Measurements from ENCODE around the gene ATF6.
A peak's percentile ranks its signal among the peaks of the same experiment; 100 is the strongest.
"Not testable (repeated sequence)": the region's sequence is repeated elsewhere in the genome, so short reads cannot be mapped to it uniquely, and the experiment has no call there.

The ATF6 gene

GRCh38 chr1:161739865-161740566 lies 26.1 kb upstream of the ATF6 start:
- Histone ChIP-seq H3K9me3 (ENCODE audit: low read length) (no peaks in the 10 kb centered on the region), H3K4me3 (ENCODE audit: low read length) (no peak overlapping the region), H3K36me3 (ENCODE audit: insufficient read depth, low read length) (no peaks in the 10 kb centered on the region), H3K27me3 (ENCODE audit: insufficient read depth, low read length) (peaks cover 42% of the 10 kb centered on the region), H2AFZ (ENCODE audit: low read depth, low read length) (no peak overlapping the region), H3K4me1 (ENCODE audit: insufficient read depth, low read length) (peaks cover 8% of the 10 kb centered on the region)

- H3K4me1 ChIP-seq (ENCODE audit: insufficient read depth, low read length) = peaks cover 8% of the 10 kb centered on the region
These were observed 25.2 kb upstream of the ATF6 start for GRCh38 chr1:161740921-161741320.

DNA sequence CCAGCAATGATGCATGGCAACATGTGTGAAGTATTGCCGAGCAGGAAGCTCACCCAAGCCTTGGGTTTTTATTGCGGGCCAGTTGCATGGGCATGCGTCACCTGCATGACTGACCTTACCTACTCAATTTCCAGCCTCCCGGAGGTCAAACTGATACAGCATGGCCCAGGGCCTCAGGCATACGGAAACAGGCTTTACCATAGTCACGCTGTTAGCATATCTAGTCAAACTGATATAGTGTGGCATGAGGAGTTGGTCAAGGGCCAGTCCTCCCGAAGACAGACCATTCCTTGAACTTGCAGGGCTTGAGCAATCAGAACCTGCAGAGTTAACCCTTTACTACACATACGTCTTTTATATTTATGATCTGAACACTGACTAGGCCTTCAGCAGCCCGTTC lies 22.9 kb upstream of the ATF6 start:
- peaks cover 19% of the 10 kb centered on the region for H3K27me3 ChIP-seq (ENCODE audit: insufficient read depth, low read length)

More at GRCh38 chr1:161740921-161741320, 25.2 kb upstream of the ATF6 start:
- Histone ChIP-seq H3K9me3 (ENCODE audit: low read length) (no peaks in the 10 kb centered on the region), H3K36me3 (ENCODE audit: insufficient read depth, low read length) (no peaks in the 10 kb centered on the region), H3K4me3 (ENCODE audit: low read length) (no peak overlapping the region), H3K27me3 (ENCODE audit: insufficient read depth, low read length) (peaks cover 34% of the 10 kb centered on the region), H2AFZ (ENCODE audit: low read depth, low read length) (no peak overlapping the region)

GRCh38 chr1:161747801-161748200 lies 18.3 kb upstream of the ATF6 start:
- no peak overlapping the region for H2AFZ ChIP-seq (ENCODE audit: low read depth, low read length)
- no peaks in the 10 kb centered on the region for H3K9me3 ChIP-seq (ENCODE audit: low read length)
- H3K36me3 ChIP-seq (ENCODE audit: insufficient read depth, low read length) = peaks cover 15% of the 10 kb centered on the region
- H3K4me1 ChIP-seq (ENCODE audit: insufficient read depth, low read length) = peaks cover 17% of the 10 kb centered on the region
- no peaks in the 10 kb centered on the region for H3K27me3 ChIP-seq (ENCODE audit: insufficient read depth, low read length)
- no peak overlapping the region for H3K4me3 ChIP-seq (ENCODE audit: low read length)

More for the DNA sequence above, 22.9 kb upstream of the ATF6 start:
- Histone ChIP-seq H2AFZ (ENCODE audit: low read depth, low read length) (no peak overlapping the region), H3K9me3 (ENCODE audit: low read length) (no peaks in the 10 kb centered on the region), H3K4me1 (ENCODE audit: insufficient read depth, low read length) (peaks cover 8% of the 10 kb centered on the region), H3K36me3 (ENCODE audit: insufficient read depth, low read length) (no peaks in the 10 kb centered on the region), H3K4me3 (ENCODE audit: low read length) (no peak overlapping the region)

DNA sequence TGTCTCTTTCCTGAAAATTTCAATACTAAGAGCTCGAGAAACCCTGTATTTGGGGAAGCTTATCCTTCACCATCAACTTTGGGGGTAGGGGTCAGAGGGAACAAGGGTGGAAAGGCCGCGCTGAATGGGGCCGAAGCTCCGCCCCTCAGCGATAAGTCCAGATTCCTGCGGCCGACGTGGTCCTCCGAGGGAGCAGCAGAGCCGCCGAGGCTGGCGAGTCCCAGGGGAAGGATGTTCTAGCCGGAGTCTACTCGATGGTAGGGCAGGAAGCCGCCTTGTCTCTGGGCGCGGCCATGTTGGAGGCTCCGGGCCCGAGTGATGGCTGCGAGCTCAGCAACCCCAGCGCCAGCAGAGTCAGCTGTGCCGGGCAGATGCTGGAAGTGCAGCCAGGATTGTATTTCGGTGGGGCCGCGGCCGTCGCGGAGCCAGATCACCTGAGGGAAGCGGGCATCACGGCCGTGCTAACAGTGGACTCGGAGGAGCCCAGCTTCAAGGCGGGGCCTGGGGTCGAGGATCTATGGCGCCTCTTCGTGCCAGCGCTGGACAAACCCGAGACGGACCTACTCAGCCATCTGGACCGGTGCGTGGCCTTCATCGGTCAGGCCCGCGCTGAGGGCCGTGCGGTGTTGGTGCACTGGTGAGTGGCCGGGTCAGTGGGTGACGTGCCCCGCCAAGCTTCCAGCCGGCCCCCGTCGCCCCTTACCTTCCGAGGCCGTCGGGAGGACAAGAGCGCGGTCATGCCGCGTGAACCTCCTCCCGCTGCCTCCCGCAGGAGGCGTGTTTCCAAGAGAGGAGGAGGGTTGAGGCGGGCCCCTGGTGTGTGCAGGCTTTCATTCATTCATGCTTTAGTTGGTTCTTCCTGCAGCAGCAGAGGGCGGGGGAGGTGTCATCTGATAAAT lies 16.4 kb upstream of the ATF6 start, which contains the start of gene DUSP12:
Gene DUSP12 (plus strand): TSS at position 278 of the 899 bp plus-strand sequence. CDS start 16 bp downstream, at position 294.
- H3K4me3 ChIP-seq (ENCODE audit: low read length) = peak within 1 kb of the TSS; percentile 92
- H3K9me3 ChIP-seq (ENCODE audit: low read length) = peaks cover 3% of the 10 kb centered on the region
- H2AFZ ChIP-seq (ENCODE audit: low read depth, low read length) = peak within 1 kb of the TSS; percentile 83
- peaks cover 9% of the 10 kb centered on the region for H3K4me1 ChIP-seq (ENCODE audit: insufficient read depth, low read length)
- no peaks in the 10 kb centered on the region for H3K27me3 ChIP-seq (ENCODE audit: insufficient read depth, low read length)
- peaks cover 34% of the 10 kb centered on the region for H3K36me3 ChIP-seq (ENCODE audit: insufficient read depth, low read length)

DNA sequence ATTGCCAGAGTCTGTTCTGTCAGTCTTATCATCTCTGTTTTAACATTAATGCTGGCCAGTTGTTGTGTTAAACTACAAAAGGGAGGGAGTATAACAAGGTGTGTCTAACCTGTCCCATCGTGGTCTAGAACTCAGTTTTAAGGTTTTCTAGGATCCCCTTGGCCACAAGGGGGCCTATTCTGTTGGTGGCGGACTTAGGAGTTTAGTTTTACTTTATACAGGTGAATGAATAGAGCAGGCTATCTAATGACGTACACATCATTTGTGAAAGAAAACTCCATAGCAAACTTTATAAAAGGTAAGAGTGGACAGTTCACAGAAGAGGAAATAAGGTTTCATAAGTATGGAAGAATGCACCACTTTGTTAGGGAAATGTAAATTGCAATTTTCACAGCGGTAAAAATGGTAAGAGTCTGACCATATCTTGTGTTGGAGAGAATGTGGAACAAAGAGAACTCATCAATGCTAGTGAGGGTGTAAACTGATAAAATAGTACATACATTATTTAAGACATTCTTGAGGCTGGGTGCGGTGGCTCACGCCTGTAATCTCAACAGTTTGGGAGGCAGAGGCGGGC lies 2.5 kb upstream of the ATF6 start:
- H3K36me3 ChIP-seq (ENCODE audit: insufficient read depth, low read length) = peaks cover 5% of the 10 kb centered on the region
- H2AFZ ChIP-seq (ENCODE audit: low read depth, low read length) = no peak overlapping the region
- H3K9me3 ChIP-seq (ENCODE audit: low read length) = no peaks in the 10 kb centered on the region
- no peaks in the 10 kb centered on the region for H3K27me3 ChIP-seq (ENCODE audit: insufficient read depth, low read length)
- H3K4me1 ChIP-seq (ENCODE audit: insufficient read depth, low read length) = no peaks in the 10 kb centered on the region
- H3K4me3 ChIP-seq (ENCODE audit: low read length) = no peak overlapping the region

- Histone ChIP-seq H3K36me3 (ENCODE audit: insufficient read depth, low read length) (no peaks in the 10 kb centered on the region), H3K9me3 (ENCODE audit: low read length) (no peaks in the 10 kb centered on the region), H3K4me1 (ENCODE audit: insufficient read depth, low read length) (no peaks in the 10 kb centered on the region), H3K27me3 (ENCODE audit: insufficient read depth, low read length) (no peaks in the 10 kb centered on the region), H2AFZ (ENCODE audit: low read depth, low read length) (no peak overlapping the region), H3K4me3 (ENCODE audit: low read length) (no peak overlapping the region)
These were observed 2.3 kb downstream of the ATF6 start for GRCh38 chr1:161768461-161768860.

GRCh38 chr1:161768986-161769672 lies 3.0 kb downstream of the ATF6 start:
- no peaks in the 10 kb centered on the region for H3K27me3 ChIP-seq (ENCODE audit: insufficient read depth, low read length)

DNA sequence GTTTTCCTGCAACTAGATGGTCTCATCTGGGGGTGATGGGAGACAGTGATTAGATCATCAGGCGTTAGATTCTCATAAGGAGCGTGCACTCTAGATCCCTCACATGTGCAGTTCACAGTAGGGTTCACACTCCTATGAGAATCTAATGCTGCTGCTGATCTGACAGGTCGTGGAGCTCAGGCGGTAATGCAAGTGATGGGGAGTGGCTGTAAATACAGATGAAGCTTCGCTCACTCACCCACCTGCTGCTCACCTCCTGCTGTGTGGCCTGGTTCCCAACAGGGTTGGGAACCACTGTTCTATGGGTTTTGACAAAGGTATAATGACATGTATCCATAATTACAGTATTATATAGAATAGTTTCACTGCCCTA lies 3.5 kb downstream of the ATF6 start:
- not testable (repeated sequence) for H3K27me3 ChIP-seq (ENCODE audit: insufficient read depth, low read length); H3K9me3 ChIP-seq (ENCODE audit: low read length); H3K4me1 ChIP-seq (ENCODE audit: insufficient read depth, low read length); H3K36me3 ChIP-seq (ENCODE audit: insufficient read depth, low read length); H3K4me3 ChIP-seq (ENCODE audit: low read length); H2AFZ ChIP-seq (ENCODE audit: low read depth, low read length)

More at GRCh38 chr1:161768986-161769672, 3.0 kb downstream of the ATF6 start:
- Histone ChIP-seq H3K4me1 (ENCODE audit: insufficient read depth, low read length) (no peaks in the 10 kb centered on the region), H2AFZ (ENCODE audit: low read depth, low read length) (no peak overlapping the region), H3K36me3 (ENCODE audit: insufficient read depth, low read length) (no peaks in the 10 kb centered on the region), H3K9me3 (ENCODE audit: low read length) (no peaks in the 10 kb centered on the region), H3K4me3 (ENCODE audit: low read length) (no peak overlapping the region)

DNA sequence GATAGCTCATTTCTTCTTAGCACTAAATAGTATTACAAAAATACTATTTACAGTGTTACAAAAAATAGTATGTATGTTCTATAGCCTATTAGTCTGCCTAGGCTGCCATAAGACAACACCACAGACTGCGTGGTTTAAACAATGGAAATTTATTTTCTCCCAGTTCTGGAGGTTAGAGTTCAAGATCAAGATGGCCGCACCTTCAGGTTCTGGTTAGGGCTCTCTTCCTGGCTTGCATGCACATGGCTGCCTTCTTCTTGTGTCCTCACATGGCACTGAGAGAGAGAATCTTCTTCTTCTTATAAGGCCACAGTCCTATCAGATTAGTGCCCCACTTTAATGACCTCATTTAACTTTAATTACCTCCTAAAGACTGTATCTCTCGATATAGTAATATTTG lies 4.1 kb downstream of the ATF6 start:
- no peaks in the 10 kb centered on the region for H3K36me3 ChIP-seq (ENCODE audit: insufficient read depth, low read length)
- H3K4me1 ChIP-seq (ENCODE audit: insufficient read depth, low read length) = no peaks in the 10 kb centered on the region
- no peak overlapping the region for H2AFZ ChIP-seq (ENCODE audit: low read depth, low read length)
- no peaks in the 10 kb centered on the region for H3K27me3 ChIP-seq (ENCODE audit: insufficient read depth, low read length)
- H3K9me3 ChIP-seq (ENCODE audit: low read length) = no peaks in the 10 kb centered on the region
- no peak overlapping the region for H3K4me3 ChIP-seq (ENCODE audit: low read length)

GRCh38 chr1:161771161-161771560 lies 5.0 kb downstream of the ATF6 start:
- Histone ChIP-seq H3K36me3 (ENCODE audit: insufficient read depth, low read length) (no peaks in the 10 kb centered on the region), H2AFZ (ENCODE audit: low read depth, low read length) (no peak overlapping the region), H3K27me3 (ENCODE audit: insufficient read depth, low read length) (no peaks in the 10 kb centered on the region), H3K4me1 (ENCODE audit: insufficient read depth, low read length) (no peaks in the 10 kb centered on the region), H3K4me3 (ENCODE audit: low read length) (no peak overlapping the region), H3K9me3 (ENCODE audit: low read length) (no peaks in the 10 kb centered on the region)

DNA sequence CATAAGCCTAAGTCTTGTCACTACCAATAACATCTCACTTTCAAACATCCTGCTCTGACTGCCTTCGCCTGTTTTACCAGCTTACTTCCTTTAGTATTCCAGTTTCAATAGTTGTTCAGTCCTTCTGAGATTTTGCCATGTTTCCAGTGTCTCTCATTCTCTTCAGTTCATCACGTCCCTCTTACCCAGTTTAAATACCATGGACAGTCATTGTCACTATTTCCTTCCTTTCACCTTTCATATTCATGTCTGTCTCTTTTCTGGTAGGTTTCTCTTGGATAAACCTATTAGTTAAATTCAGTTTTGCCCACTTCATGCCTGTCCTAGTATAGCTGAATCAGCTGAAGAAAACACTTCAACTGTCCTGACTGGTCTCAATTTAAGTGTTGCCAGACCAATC lies 5.9 kb downstream of the ATF6 start:
- no peaks in the 10 kb centered on the region for H3K9me3 ChIP-seq (ENCODE audit: low read length)
- H3K36me3 ChIP-seq (ENCODE audit: insufficient read depth, low read length) = no peaks in the 10 kb centered on the region
- no peaks in the 10 kb centered on the region for H3K4me1 ChIP-seq (ENCODE audit: insufficient read depth, low read length)
- no peak overlapping the region for H3K4me3 ChIP-seq (ENCODE audit: low read length)
- H2AFZ ChIP-seq (ENCODE audit: low read depth, low read length) = no peak overlapping the region
- no peaks in the 10 kb centered on the region for H3K27me3 ChIP-seq (ENCODE audit: insufficient read depth, low read length)

DNA sequence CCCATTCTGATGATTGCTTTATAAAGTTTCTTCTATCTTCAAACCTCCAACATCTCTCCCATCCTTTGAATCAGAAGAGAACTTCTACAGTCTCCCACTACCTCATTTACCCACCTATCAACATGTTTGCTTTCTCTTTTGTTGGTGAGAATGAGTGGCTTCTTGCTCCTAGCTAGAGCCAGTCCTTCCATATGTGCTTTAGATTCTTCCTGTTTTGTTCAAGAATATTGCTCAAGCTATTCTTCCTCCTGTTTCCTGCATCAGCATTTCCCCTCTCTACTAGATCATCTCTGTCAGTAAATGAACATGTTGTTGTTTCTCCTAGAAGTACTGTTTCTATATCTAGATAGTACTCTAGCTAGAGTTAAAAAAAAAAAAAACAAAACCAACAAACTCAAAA lies 6.3 kb downstream of the ATF6 start:
- Histone ChIP-seq H3K36me3 (ENCODE audit: insufficient read depth, low read length) (no peaks in the 10 kb centered on the region), H3K4me3 (ENCODE audit: low read length) (no peak overlapping the region), H3K9me3 (ENCODE audit: low read length) (no peaks in the 10 kb centered on the region), H3K4me1 (ENCODE audit: insufficient read depth, low read length) (no peaks in the 10 kb centered on the region), H3K27me3 (ENCODE audit: insufficient read depth, low read length) (no peaks in the 10 kb centered on the region), H2AFZ (ENCODE audit: low read depth, low read length) (no peak overlapping the region)
